ENCODE results near the gene PDIA2.

- TF ChIP-seq CTCF (IDR thresholded peaks at IDR 0.05) (no peak), POLR2A (IDR thresholded peaks at IDR 0.05) (no peak), POLR2AphosphoS5 (IDR thresholded peaks at IDR 0.05; ENCODE audit: insufficient read depth in 1 of 2, low read depth in 1 of 2) (no peak)
These were observed 53.3 kb downstream of the PDIA2 start for GRCh38 chr16:336269-336668.

Data from vagina (tissue), 2 donors.